Ishikawa (cell line): Measurements from ENCODE around the gene HYAL4.

Source experiments
- CEBPB ChIP-seq: IDR thresholded peaks from 2 replicates; pipeline ENCODE4 v1.6.1; 2012
- MAX ChIP-seq: IDR thresholded peaks from 2 replicates; pipeline ENCODE4 v1.6.1; 2012
- REST ChIP-seq: IDR thresholded peaks from 2 replicates; pipeline ENCODE4 v1.6.1; 2012; ENCODE audit warnings: low read depth, mild to moderate bottlenecking
- YY1 ChIP-seq: IDR thresholded peaks from 2 replicates; pipeline ENCODE4 v1.6.1; 2012; ENCODE audit warnings: low read depth

GRCh38 chr7:123865517-123866117 lies 20.6 kb downstream of the HYAL4 start:
- TF ChIP-seq CEBPB (no peak), REST (no peak), YY1 (no peak), MAX (no peak)
